Measurements from ENCODE around the gene KIF25.
"Not testable (repeated sequence)": the region's sequence is repeated elsewhere in the genome, so short reads cannot be mapped to it uniquely, and the experiment has no call there.

KIF25 gene

GRCh38 chr6:167974640-167975344 lies 22.7 kb upstream of the KIF25 start:
- no peak for DNase-seq (ENCODE audit: low read depth, low spot score)

GRCh38 chr6:167975458-167975857 lies 22.0 kb upstream of the KIF25 start:
- no peak for DNase-seq (ENCODE audit: low read depth, low spot score)

- not testable (repeated sequence) for DNase-seq (ENCODE audit: low read depth, low spot score)
These were observed 21.3 kb upstream of the KIF25 start for GRCh38 chr6:167976116-167976657.

- no peak for DNase-seq (ENCODE audit: low read depth, low spot score)
These were observed 20.8 kb upstream of the KIF25 start for GRCh38 chr6:167976708-167977107.

GRCh38 chr6:167977717-167978467 lies 19.6 kb upstream of the KIF25 start:
- no peak for DNase-seq (ENCODE audit: low read depth, low spot score)

GRCh38 chr6:167978607-167979006 lies 18.9 kb upstream of the KIF25 start:
- no peak for DNase-seq (ENCODE audit: low read depth, low spot score)

GRCh38 chr6:167979436-167980139 lies 17.9 kb upstream of the KIF25 start:
- DNase-seq (ENCODE audit: low read depth, low spot score), result no peak

- no peak for DNase-seq (ENCODE audit: low read depth, low spot score)
These were observed 16.4 kb upstream of the KIF25 start for GRCh38 chr6:167980911-167981580.

- DNase-seq (ENCODE audit: low read depth, low spot score), result no peak
These were observed 15.5 kb upstream of the KIF25 start for GRCh38 chr6:167981916-167982462.

- DNase-seq (ENCODE audit: low read depth, low spot score), result no peak
These were observed 13.2 kb upstream of the KIF25 start for GRCh38 chr6:167984144-167984719.

- no peak for DNase-seq (ENCODE audit: low read depth, low spot score)
These were observed 12.4 kb upstream of the KIF25 start for GRCh38 chr6:167984876-167985604.

GRCh38 chr6:167985911-167986595 lies 11.4 kb upstream of the KIF25 start:
- DNase-seq (ENCODE audit: low read depth, low spot score), result no peak

GRCh38 chr6:167987396-167988153 lies 9.9 kb upstream of the KIF25 start:
- DNase-seq (ENCODE audit: low read depth, low spot score), result no peak

GRCh38 chr6:167988154-167988495 lies 9.3 kb upstream of the KIF25 start:
- no peak for DNase-seq (ENCODE audit: low read depth, low spot score)

GRCh38 chr6:167988945-167989841 lies 8.3 kb upstream of the KIF25 start:
- DNase-seq (ENCODE audit: low read depth, low spot score), result no peak

- no peak for DNase-seq (ENCODE audit: low read depth, low spot score)
These were observed 7.2 kb upstream of the KIF25 start for GRCh38 chr6:167990016-167990945.

- DNase-seq (ENCODE audit: low read depth, low spot score), result no peak
These were observed 4.3 kb upstream of the KIF25 start for GRCh38 chr6:167993169-167993568.

All from brain pericyte (primary cell).